ENCODE measurements around the gene INTS1. TPM values are rescaled to one million over a fixed set of nuclear protein-coding genes. Genes with fewer than 3 reads are reported as not detected.

The INTS1 gene
- total and polyA plus RNA-seq, 10 of the 15 experiments (the other 5 are each of a cell fraction or from before 2014, with no cell fraction given): 0.52 to 89.0 (median 15.1) TPM

- 67% methylated on average over 18 of the region's 18 CpGs for WGBS (ENCODE audit: insufficient coverage, insufficient replicate concordance, low lambda C conversion rate, missing lambda C conversion rate)
- Histone ChIP-seq H3K4me2 (ENCODE audit: control insufficient read depth, insufficient read depth) (no peak overlapping the region), H3K9me3 (replicated peaks; ENCODE audit: control insufficient read depth, insufficient read depth, low read length) (peaks cover 2% of the 10 kb centered on the region; the same call in 1 of the 3 replicates), H3K4me3 (no peak overlapping the region), H3K4me1 (ENCODE audit: control insufficient read depth, insufficient read depth, low read length) (peaks cover 10% of the 10 kb centered on the region), H3K27me3 (replicated peaks in 1 of 2; ENCODE audit: control insufficient read depth in 2 of 2, insufficient read depth in 2 of 2, low read length in 1 of 2) (no peaks in the 10 kb centered on the region), H4K20me1 (ENCODE audit: control insufficient read depth, insufficient read depth) (no peaks in the 10 kb centered on the region), H3K36me3 (ENCODE audit: control insufficient read depth in 2 of 2, insufficient read depth in 2 of 2, low read length in 1 of 2) (no peaks in the 10 kb centered on the region), H3K27ac (ENCODE audit: control insufficient read depth, insufficient read depth) (no peak overlapping the region), H2AFZ (ENCODE audit: control insufficient read depth, low read depth, low read length) (no peak overlapping the region), H3K79me2 (ENCODE audit: control insufficient read depth, insufficient read depth, low read length) (no peaks in the 10 kb centered on the region), H3K9ac (ENCODE audit: control insufficient read depth, insufficient read depth, low read length) (no peak overlapping the region)
- POLR2A ChIA-PET: no interaction called here
- CTCF ChIA-PET: no interaction called here
- no TSS peak for BruUV-seq (replicated peaks)
- RAD21 ChIA-PET (ENCODE audit: unreplicated experiment): no interaction called here
- intact Hi-C loops (cut with micrococcal nuclease; ENCODE audit: unreplicated experiment): no loop called here
- ATAC-seq (no peak), DNase-seq (ENCODE audit: low read depth, low spot score) (no peak), FAIRE-seq (no peak)
- SMC1A ChIA-PET (ENCODE audit: uncharacterized antibody, unreplicated experiment): no interaction called here
- in situ Hi-C loops (cut with MboI): no loop called here
- TF ChIP-seq SMAD1 (IDR thresholded peaks at IDR 0.05; ENCODE audit: low read depth, partially characterized antibody): no peak
- no peak for TF ChIP-seq BMI1 (IDR thresholded peaks at IDR 0.05; ENCODE audit: borderline replicate concordance)
- TF ChIP-seq CEBPZ (IDR thresholded peaks at IDR 0.05; ENCODE audit: low read depth, low read length): no peak
- TF ChIP-seq CHD2 (IDR thresholded peaks at IDR 0.05; ENCODE audit: borderline replicate concordance, low read depth, low read length): no peak
- no peak for TF ChIP-seq PML (IDR thresholded peaks at IDR 0.05; ENCODE audit: low read length)
- no peak for TF ChIP-seq POLR2AphosphoS2 (IDR thresholded peaks at IDR 0.05; ENCODE audit: low read depth, low read length)
- no peak for TF ChIP-seq ZZZ3 (IDR thresholded peaks at IDR 0.05; ENCODE audit: control insufficient read depth, insufficient read length, low read depth)
- no peak for TF ChIP-seq IKZF2 (IDR thresholded peaks at IDR 0.05)
- no peak for TF ChIP-seq JUNB (IDR thresholded peaks at IDR 0.05)
- TF ChIP-seq NRF1 (conservative IDR thresholded peaks at IDR 0.05; ENCODE audit: low read depth, low read length): no peak
- no peak for TF ChIP-seq TCF3 (IDR thresholded peaks at IDR 0.05; ENCODE audit: borderline replicate concordance, insufficient read depth, low read depth, low read length)
- no peak for TF ChIP-seq ZNF274 (IDR thresholded peaks at IDR 0.05; ENCODE audit: insufficient read depth, insufficient read length)
- TF ChIP-seq MAX (IDR thresholded peaks at IDR 0.05; ENCODE audit: low read depth, low read length): no peak
These were observed 12.5 kb upstream of the INTS1 start for GRCh38 chr7:1516586-1517251.

Measured in GM12878 (cell line).